GM13976 (cell line): Measurements from ENCODE around the gene ABI2.
"Not testable (repeated sequence)": the region's sequence is repeated elsewhere in the genome, so short reads cannot be mapped to it uniquely, and the experiment has no call there.

ENCODE experiments used
- DNase-seq: peaks from one replicate; pipeline ENCODE4 v3.0.0; 2012; ENCODE audit warnings: low spot score
- CTCF ChIP-seq: IDR thresholded peaks from 2 replicates; pipeline ENCODE4 v1.5.1; 2012; ENCODE audit warnings: borderline replicate concordance, mild to moderate bottlenecking; ENCODE audit not compliant: insufficient read depth; ENCODE audit errors: extremely low read depth, missing control alignments, control extremely low read depth
- in situ Hi-C: fragments of 300-500 bp; cut with MboI; formaldehyde crosslinking; loops from one replicate; pipeline ENCODE4 v1.12.0; 2022; ENCODE audit warnings: low sequenced_read_pairs, mixed read lengths, inconsistent platforms; ENCODE audit not compliant: unreplicated experiment

ABI2 gene

GRCh38 chr2:203376173-203376572 is 48.0 kb downstream of the ABI2 start:
- no peak for DNase-seq
- in situ Hi-C loops, result no loop called here
- no peak for TF ChIP-seq CTCF

GRCh38 chr2:203379156-203379555 is 51.0 kb downstream of the ABI2 start:
- DNase-seq, result no peak
- TF ChIP-seq CTCF, result no peak
- in situ Hi-C loops, result no loop called here

GRCh38 chr2:203383038-203383437 is 54.8 kb downstream of the ABI2 start:
- in situ Hi-C loops, result no loop called here
- no peak for DNase-seq
- TF ChIP-seq CTCF, result no peak

GRCh38 chr2:203388153-203388552 is 60.0 kb downstream of the ABI2 start:
- in situ Hi-C loops, DNase-seq: not testable (repeated sequence)

GRCh38 chr2:203394519-203395227 is 66.5 kb downstream of the ABI2 start:
- TF ChIP-seq CTCF, result no peak
- DNase-seq, result no peak
- in situ Hi-C loops, result no loop called here

- in situ Hi-C loops, result no loop called here
- no peak for DNase-seq
- TF ChIP-seq CTCF, result no peak
These were observed 67.7 kb downstream of the ABI2 start for GRCh38 chr2:203395858-203396257.

GRCh38 chr2:203396667-203397066 is 68.5 kb downstream of the ABI2 start:
- in situ Hi-C loops, result no loop called here
- DNase-seq, result no peak
- TF ChIP-seq CTCF, result no peak
